ENCODE measurements around the gene EPS15. TPM values are rescaled to one million over a fixed set of nuclear protein-coding genes. Genes with fewer than 3 reads are reported as not detected.

Gene EPS15
- total RNA-seq, 4 donors from 2014 or later = 49.8 to 84.3 (median 62.5) TPM

DNA sequence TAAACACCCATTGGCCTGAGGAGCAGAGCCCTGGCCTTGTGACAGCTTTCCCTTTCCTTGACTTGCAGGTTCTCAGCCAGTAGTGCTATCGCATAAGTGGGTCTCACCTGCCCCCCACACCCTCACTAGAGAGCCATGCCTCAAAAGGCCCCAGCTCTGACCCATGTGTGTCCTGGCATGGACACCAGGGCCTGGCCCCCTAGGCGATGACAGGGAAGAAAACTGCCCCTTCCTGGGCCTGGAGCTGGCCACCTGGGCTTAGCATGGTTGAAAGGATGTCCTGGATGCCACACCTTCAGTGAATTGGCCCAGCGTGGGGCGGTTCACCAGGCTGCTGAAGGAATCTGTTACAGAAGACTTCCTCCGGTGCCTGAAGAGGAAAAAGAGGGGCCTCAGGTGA, 207.2 kb downstream of the EPS15 start:
- intact Hi-C loops (cut with DNase I) = no loop called here
- DNase-seq (ENCODE audit: extremely low spot score) = no peak
- WGBS = 90% methylated on average over 4 of the region's 5 CpGs
- H3K27ac ChIP-seq (replicated peaks in 1 of 4) = no peak overlapping the region
- peaks cover 0 to 9% (median 4%) of the 10 kb centered on the region in 4 donors for H3K4me1 ChIP-seq
- no peaks in the 10 kb centered on the region for H3K36me3 ChIP-seq
- no peaks in the 10 kb centered on the region for H3K9me3 ChIP-seq
- H3K27me3 ChIP-seq = no peaks in the 10 kb centered on the region
- TF ChIP-seq EP300 (IDR thresholded peaks at IDR 0.05) = no peak
- TF ChIP-seq POLR2AphosphoS5 (IDR thresholded peaks at IDR 0.05) = no peak
- no peak for TF ChIP-seq POLR2A (IDR thresholded peaks at IDR 0.05; ENCODE audit: low read depth)
- TF ChIP-seq, protein P1, sequence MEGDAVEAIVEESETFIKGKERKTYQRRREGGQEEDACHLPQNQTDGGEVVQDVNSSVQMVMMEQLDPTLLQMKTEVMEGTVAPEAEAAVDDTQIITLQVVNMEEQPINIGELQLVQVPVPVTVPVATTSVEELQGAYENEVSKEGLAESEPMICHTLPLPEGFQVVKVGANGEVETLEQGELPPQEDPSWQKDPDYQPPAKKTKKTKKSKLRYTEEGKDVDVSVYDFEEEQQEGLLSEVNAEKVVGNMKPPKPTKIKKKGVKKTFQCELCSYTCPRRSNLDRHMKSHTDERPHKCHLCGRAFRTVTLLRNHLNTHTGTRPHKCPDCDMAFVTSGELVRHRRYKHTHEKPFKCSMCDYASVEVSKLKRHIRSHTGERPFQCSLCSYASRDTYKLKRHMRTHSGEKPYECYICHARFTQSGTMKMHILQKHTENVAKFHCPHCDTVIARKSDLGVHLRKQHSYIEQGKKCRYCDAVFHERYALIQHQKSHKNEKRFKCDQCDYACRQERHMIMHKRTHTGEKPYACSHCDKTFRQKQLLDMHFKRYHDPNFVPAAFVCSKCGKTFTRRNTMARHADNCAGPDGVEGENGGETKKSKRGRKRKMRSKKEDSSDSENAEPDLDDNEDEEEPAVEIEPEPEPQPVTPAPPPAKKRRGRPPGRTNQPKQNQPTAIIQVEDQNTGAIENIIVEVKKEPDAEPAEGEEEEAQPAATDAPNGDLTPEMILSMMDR (IDR thresholded peaks at IDR 0.05) = no peak
- no peak overlapping the region for H3K4me3 ChIP-seq

DNA sequence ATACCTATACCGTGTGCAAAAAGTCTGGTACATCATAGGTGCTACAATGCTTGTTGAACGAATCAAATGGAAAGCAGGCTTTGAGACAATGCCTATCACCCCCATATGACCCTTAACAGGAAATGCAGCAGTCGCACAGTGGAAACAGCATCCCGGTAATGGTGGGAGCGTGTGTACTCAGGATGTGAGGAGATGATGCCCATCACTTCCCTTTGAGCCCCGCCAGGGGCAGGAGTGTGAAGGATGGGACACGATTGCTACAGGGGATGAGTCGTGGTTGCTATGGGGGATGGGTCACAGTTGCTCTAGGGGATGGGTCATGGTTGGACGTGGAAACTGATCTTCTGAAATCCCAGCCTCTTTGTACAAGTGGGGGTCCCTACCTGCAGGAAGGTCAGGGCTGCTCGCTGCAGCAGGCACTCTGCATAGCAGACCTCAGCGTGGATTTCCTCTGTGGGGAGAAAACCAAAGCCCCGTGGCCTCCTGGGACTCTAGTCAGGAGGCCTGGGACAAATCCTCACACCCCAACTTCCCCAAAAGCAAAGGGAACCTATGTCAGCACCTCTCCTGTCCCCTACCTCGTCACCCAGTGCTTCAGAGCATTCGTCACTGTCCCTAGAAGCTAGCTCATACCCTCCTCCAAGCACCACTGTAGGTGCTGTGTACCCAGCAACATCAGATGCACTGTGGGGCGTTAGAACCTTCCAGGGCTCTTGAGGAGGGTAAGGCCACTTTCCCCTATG, 208.0 kb downstream of the EPS15 start:
- intact Hi-C loops (cut with DNase I) = no loop called here

DNA sequence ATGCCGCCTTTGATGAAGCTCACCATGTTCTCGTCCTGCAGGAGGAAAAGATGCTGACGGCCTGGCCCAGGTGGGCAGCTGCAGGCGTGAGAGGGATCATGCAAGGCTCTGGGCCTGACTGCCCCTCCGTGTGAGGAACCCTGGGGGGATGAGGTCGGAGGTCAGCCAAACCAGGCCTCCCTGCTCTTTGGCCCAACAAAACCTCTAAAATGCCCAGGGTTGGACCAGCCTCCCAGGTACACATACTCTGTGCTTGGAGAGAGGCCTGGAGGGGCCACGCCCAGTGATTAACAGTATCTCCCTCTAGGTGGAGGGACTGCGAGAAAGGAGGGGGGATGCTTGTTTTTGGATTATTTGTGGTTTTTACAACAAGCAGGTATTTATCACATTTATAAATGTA, 209.8 kb downstream of the EPS15 start:
- WGBS = 85% methylated on average over 8 of the region's 8 CpGs
- intact Hi-C loops (cut with DNase I) = no loop called here
- H3K4me1 ChIP-seq = peaks cover 0 to 6% (median 1%) of the 10 kb centered on the region in 4 donors

More for the DNA sequence above, 208.0 kb downstream of the EPS15 start:
- Histone ChIP-seq H3K4me1 (peaks cover 0 to 9% (median 4%) of the 10 kb centered on the region in 4 donors), H3K27me3 (no peaks in the 10 kb centered on the region), H3K9me3 (no peaks in the 10 kb centered on the region), H3K4me3 (no peak overlapping the region), H3K27ac (replicated peaks in 1 of 4) (no peak overlapping the region), H3K36me3 (no peaks in the 10 kb centered on the region)
- DNase-seq (ENCODE audit: extremely low spot score) = no peak
- 76% methylated on average over 7 of the region's 15 CpGs for WGBS
- TF ChIP-seq POLR2A (IDR thresholded peaks at IDR 0.05; ENCODE audit: low read depth) = no peak
- TF ChIP-seq, protein P1 (IDR thresholded peaks at IDR 0.05) = no peak

DNA sequence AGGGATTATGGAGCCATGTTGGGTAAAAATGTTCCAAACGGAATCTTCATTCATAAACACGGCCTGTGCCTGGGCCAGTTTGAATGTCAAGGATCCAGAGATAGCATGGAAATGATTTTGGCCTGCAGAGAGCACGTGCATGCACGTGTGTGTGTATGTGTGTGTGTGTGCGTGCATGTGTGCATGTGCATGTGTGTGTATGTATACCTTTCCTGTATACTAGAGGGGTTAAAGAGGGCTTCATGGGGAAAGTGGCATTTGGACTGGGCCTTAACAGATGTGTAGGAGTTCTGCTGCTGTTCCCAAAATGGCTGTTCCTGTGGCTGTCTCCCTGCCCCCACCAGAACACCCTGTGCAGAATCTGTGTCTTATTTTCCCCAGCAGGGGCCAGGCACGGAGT, 210.4 kb downstream of the EPS15 start:
- Histone ChIP-seq H3K4me1 (peaks cover 0 to 3% (median 0%) of the 10 kb centered on the region in 4 donors), H3K27me3 (no peaks in the 10 kb centered on the region), H3K9me3 (no peaks in the 10 kb centered on the region), H3K36me3 (no peaks in the 10 kb centered on the region), H3K27ac (replicated peaks in 1 of 4) (no peak overlapping the region), H3K4me3 (no peak overlapping the region)
- intact Hi-C loops (cut with DNase I) = no loop called here
- no peak for DNase-seq (ENCODE audit: extremely low spot score)
- 90% methylated on average over 6 of the region's 6 CpGs for WGBS
- TF ChIP-seq POLR2A (IDR thresholded peaks at IDR 0.05; ENCODE audit: low read depth) (no peak), POLR2AphosphoS5 (IDR thresholded peaks at IDR 0.05) (no peak), EP300 (IDR thresholded peaks at IDR 0.05) (no peak)
- TF ChIP-seq, protein P1 (IDR thresholded peaks at IDR 0.05) = no peak

More for the DNA sequence above, 209.8 kb downstream of the EPS15 start:
- TF ChIP-seq EP300 (IDR thresholded peaks at IDR 0.05) = no peak
- TF ChIP-seq, protein P1 (IDR thresholded peaks at IDR 0.05) = no peak
- no peak for TF ChIP-seq POLR2A (IDR thresholded peaks at IDR 0.05; ENCODE audit: low read depth)
- no peak for TF ChIP-seq POLR2AphosphoS5 (IDR thresholded peaks at IDR 0.05)
- H3K27ac ChIP-seq (replicated peaks in 1 of 4) = no peak overlapping the region
- H3K27me3 ChIP-seq = no peaks in the 10 kb centered on the region
- H3K4me3 ChIP-seq = no peak overlapping the region
- no peaks in the 10 kb centered on the region for H3K36me3 ChIP-seq
- no peaks in the 10 kb centered on the region for H3K9me3 ChIP-seq
- DNase-seq (ENCODE audit: extremely low spot score) = no peak
